ENCODE measurements around the gene ZBTB16.

DNA sequence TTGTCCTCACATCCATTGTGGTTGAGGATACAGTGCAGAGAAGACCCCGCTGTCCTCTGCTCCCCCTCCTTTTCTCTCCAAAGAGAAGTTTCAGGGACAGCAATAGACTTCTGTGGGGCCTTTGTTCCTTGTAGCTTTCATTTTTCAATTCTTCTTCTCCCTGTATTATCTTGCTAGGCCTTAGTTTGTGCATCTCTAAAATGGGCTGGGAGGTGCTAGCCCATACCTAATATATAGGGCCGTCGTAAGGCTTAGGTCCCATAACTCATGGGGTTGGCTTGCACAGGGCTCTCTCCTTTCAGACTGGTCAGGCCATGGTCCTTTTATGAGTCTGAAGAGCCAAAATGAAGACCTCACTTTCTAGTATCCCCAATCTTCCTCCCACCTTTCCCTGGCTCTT, 33.0 kb downstream of the ZBTB16 start:
- no peak for TF ChIP-seq POLR2A (IDR thresholded peaks at IDR 0.05)
- TF ChIP-seq, protein P1, sequence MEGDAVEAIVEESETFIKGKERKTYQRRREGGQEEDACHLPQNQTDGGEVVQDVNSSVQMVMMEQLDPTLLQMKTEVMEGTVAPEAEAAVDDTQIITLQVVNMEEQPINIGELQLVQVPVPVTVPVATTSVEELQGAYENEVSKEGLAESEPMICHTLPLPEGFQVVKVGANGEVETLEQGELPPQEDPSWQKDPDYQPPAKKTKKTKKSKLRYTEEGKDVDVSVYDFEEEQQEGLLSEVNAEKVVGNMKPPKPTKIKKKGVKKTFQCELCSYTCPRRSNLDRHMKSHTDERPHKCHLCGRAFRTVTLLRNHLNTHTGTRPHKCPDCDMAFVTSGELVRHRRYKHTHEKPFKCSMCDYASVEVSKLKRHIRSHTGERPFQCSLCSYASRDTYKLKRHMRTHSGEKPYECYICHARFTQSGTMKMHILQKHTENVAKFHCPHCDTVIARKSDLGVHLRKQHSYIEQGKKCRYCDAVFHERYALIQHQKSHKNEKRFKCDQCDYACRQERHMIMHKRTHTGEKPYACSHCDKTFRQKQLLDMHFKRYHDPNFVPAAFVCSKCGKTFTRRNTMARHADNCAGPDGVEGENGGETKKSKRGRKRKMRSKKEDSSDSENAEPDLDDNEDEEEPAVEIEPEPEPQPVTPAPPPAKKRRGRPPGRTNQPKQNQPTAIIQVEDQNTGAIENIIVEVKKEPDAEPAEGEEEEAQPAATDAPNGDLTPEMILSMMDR (IDR thresholded peaks at IDR 0.05), result no peak

Data from stomach (tissue), 4 donors.